Measurements from ENCODE around the gene ATG7. TPM values are rescaled to one million over a fixed set of nuclear protein-coding genes. Genes with fewer than 3 reads are reported as not detected.

ATG7 gene
- polyA plus RNA-seq, 10 donors: 10.7 to 18.7 (median 14.0) TPM

DNA sequence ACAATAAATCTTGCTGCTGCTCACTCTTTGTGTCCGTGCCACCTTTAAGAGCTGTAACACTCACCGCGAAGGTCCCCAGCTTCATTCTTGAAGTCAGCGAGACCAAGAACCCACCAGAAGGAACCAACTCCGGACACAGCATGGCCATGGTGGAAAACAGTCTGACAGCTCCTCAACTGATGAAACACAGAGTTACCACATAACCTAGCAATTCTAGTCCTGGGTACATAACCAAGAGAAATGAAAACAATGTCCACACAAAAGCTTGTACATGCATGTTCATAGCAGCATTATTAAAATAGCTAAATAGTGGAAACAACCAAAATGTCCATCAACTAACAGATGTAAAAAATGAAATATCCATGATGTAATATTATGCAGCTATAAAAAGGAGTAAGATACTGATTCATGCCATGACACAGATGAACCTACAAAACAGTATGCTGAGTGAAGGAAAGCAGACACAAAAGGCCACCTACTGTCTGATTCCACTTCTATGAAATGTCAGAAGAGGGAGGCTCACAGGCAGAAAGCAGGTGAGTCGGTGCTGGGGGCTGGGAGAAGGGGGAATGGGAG lies 334.8 kb downstream of the ATG7 start:
- no peak for DNase-seq

Other genes with a start within 250 kb of the ATG7 start
- gene HRH1, start 117.9 kb upstream of the ATG7 start, polyA plus RNA-seq (ENCODE audit: insufficient read length in 10 of 10): 1 to 10 TPM; 3.1 to 5.2 (median 4.3) TPM

All from muscle of back (tissue), 11 donors.